ENCODE measurements around the gene MYCBP2. TPM values are rescaled to one million over a fixed set of nuclear protein-coding genes. Genes with fewer than 3 reads are reported as not detected.

The MYCBP2 gene
- total and polyA plus RNA-seq, 2 experiments from 2014 or later: 23.3 to 63.3 TPM

- peak overlapping the region; percentile 88 for H3K4me3 ChIP-seq
- H3K79me2 ChIP-seq: peaks cover 14% of the 10 kb centered on the region
- WGBS (ENCODE audit: low lambda C conversion rate, missing lambda C conversion rate): 2% methylated on average over 17 of the region's 17 CpGs
- DNase-seq (ENCODE audit: low spot score): no peak
- no peaks in the 10 kb centered on the region for H3K9me3 ChIP-seq (ENCODE audit: low read depth)
- peak overlapping the region; percentile 97 for H2AFZ ChIP-seq
- peaks cover 5% of the 10 kb centered on the region for H4K20me1 ChIP-seq (ENCODE audit: insufficient read depth, poor library complexity, severe bottlenecking)
- H3K36me3 ChIP-seq (replicated peaks; ENCODE audit: insufficient read depth, low read depth): no peaks in the 10 kb centered on the region
- no peaks in the 10 kb centered on the region for H3K9me2 ChIP-seq (replicated peaks; ENCODE audit: insufficient read depth)
- H3K4me1 ChIP-seq (ENCODE audit: insufficient read depth): peaks cover 3% of the 10 kb centered on the region
- H3K4me2 ChIP-seq: peak overlapping the region; percentile 84
- H3K27ac ChIP-seq: peak overlapping the region; percentile 77
- peaks cover 12% of the 10 kb centered on the region for H3K27me3 ChIP-seq
- TF ChIP-seq CTCF (IDR thresholded peaks at IDR 0.05; ENCODE audit: poor library complexity) (no peak), EZH2 (IDR thresholded peaks at IDR 0.05; ENCODE audit: borderline replicate concordance) (no peak), EZH2phosphoT487 (IDR thresholded peaks at IDR 0.05; ENCODE audit: low read depth, severe bottlenecking, unreplicated experiment) (no peak)
Measured at GRCh38 chr13:77329911-77330584, 3.2 kb upstream of the MYCBP2 start.

- under 1% methylated on average over 46 of the region's 46 CpGs for WGBS (ENCODE audit: low lambda C conversion rate, missing lambda C conversion rate)
- Histone ChIP-seq H2AFZ (peak overlapping the region; percentile 97), H4K20me1 (ENCODE audit: insufficient read depth, poor library complexity, severe bottlenecking) (peaks cover 10% of the 10 kb centered on the region), H3K79me2 (peaks cover 21% of the 10 kb centered on the region), H3K9me3 (ENCODE audit: low read depth) (no peaks in the 10 kb centered on the region), H3K27ac (peak overlapping the region; percentile 77), H3K4me3 (peak overlapping the region; percentile 88), H3K36me3 (replicated peaks; ENCODE audit: insufficient read depth, low read depth) (no peaks in the 10 kb centered on the region), H3K27me3 (peaks cover 12% of the 10 kb centered on the region), H3K9me2 (replicated peaks; ENCODE audit: insufficient read depth) (no peaks in the 10 kb centered on the region), H3K4me1 (ENCODE audit: insufficient read depth) (peaks cover 8% of the 10 kb centered on the region), H3K4me2 (peak overlapping the region; percentile 84)
- TF ChIP-seq CTCF (IDR thresholded peaks at IDR 0.05; ENCODE audit: poor library complexity): no peak
- no peak for TF ChIP-seq EZH2phosphoT487 (IDR thresholded peaks at IDR 0.05; ENCODE audit: low read depth, severe bottlenecking, unreplicated experiment)
- no peak for TF ChIP-seq EZH2 (IDR thresholded peaks at IDR 0.05; ENCODE audit: borderline replicate concordance)
- DNase-seq (ENCODE audit: low spot score): peak; percentile 93
Measured at GRCh38 chr13:77329133-77329910, 2.4 kb upstream of the MYCBP2 start.

DNA sequence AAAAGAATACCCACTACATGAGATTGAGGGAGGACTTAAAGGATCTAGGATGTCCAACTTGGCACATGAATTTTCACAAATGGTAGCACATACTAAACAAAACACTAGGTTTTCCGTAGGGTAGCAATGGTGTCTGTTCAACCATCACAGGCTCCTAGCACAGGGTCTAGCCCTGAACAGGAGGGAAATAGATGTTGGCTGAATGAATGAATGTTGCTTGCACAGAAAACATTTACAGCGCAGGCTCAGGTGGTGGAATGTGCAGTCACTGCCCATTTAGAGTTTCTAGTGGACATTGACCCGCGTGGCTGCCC is 1.9 kb upstream of the MYCBP2 start:
- H3K9me2 ChIP-seq (replicated peaks; ENCODE audit: insufficient read depth): no peaks in the 10 kb centered on the region
- H3K36me3 ChIP-seq (replicated peaks; ENCODE audit: insufficient read depth, low read depth): no peaks in the 10 kb centered on the region
- peaks cover 10% of the 10 kb centered on the region for H3K27me3 ChIP-seq
- TF ChIP-seq CTCF (IDR thresholded peaks at IDR 0.05; ENCODE audit: poor library complexity) (no peak), EZH2phosphoT487 (IDR thresholded peaks at IDR 0.05; ENCODE audit: low read depth, severe bottlenecking, unreplicated experiment) (no peak), EZH2 (IDR thresholded peaks at IDR 0.05; ENCODE audit: borderline replicate concordance) (no peak)
- H3K4me2 ChIP-seq: peak overlapping the region; percentile 84
- WGBS (ENCODE audit: low lambda C conversion rate, missing lambda C conversion rate): 5% methylated on average over 4 of the region's 4 CpGs
- H2AFZ ChIP-seq: peak overlapping the region; percentile 97
- H3K4me3 ChIP-seq: peak overlapping the region; percentile 88
- H3K79me2 ChIP-seq: peaks cover 27% of the 10 kb centered on the region
- H4K20me1 ChIP-seq (ENCODE audit: insufficient read depth, poor library complexity, severe bottlenecking): peaks cover 16% of the 10 kb centered on the region
- DNase-seq (ENCODE audit: low spot score): no peak
- H3K9me3 ChIP-seq (ENCODE audit: low read depth): no peaks in the 10 kb centered on the region
- H3K4me1 ChIP-seq (ENCODE audit: insufficient read depth): peaks cover 8% of the 10 kb centered on the region
- H3K27ac ChIP-seq: peak overlapping the region; percentile 18

Data from hepatocyte (in vitro differentiated cells).